GM23248 (cell line): ENCODE measurements around the gene ARMC7. TPM values are rescaled to one million over a fixed set of nuclear protein-coding genes. Genes with fewer than 3 reads are reported as not detected.
"Not testable (repeated sequence)": the region's sequence is repeated elsewhere in the genome, so short reads cannot be mapped to it uniquely, and the experiment has no call there.

Experiments
- DNase-seq: peaks from one replicate; pipeline ENCODE4 v3.0.0-alpha.2; 2015
- H2AFZ ChIP-seq: fragments of 200-600 bp; sonication (generic); 2 replicates; pipeline ENCODE4 v1.6.1; 2016; ENCODE audit warnings: antibody characterized with exemption
- H3F3A ChIP-seq: fragments of 200-600 bp; sonication (generic); 2 replicates; pipeline ENCODE4 v1.6.1; 2016; ENCODE audit warnings: mild to moderate bottlenecking, antibody characterized with exemption, mixed run types; ENCODE audit not compliant: insufficient read depth
- H3K27ac ChIP-seq: fragments of 200-600 bp; sonication (generic); 2 replicates; pipeline ENCODE4 v1.5.1; 2016; ENCODE audit warnings: mild to moderate bottlenecking
- H3K27me3 ChIP-seq: fragments of 200-600 bp; sonication (generic); replicated peaks from 2 replicates; pipeline ENCODE4 v1.6.1; 2016; ENCODE audit warnings: mild to moderate bottlenecking; ENCODE audit not compliant: insufficient read depth
- H3K36me3 ChIP-seq: fragments of 200-600 bp; sonication (generic); 2 replicates; pipeline ENCODE4 v1.6.1; 2016; ENCODE audit warnings: low read depth, mild to moderate bottlenecking
- H3K4me1 ChIP-seq: fragments of 200-600 bp; sonication (generic); 2 replicates; pipeline ENCODE4 v1.6.1; 2016; ENCODE audit warnings: mild to moderate bottlenecking; ENCODE audit not compliant: insufficient read depth
- H3K4me2 ChIP-seq: fragments of 200-600 bp; sonication (generic); one replicate; pipeline ENCODE4 v1.6.1; 2016; ENCODE audit warnings: mild to moderate bottlenecking; ENCODE audit not compliant: unreplicated experiment
- H3K4me3 ChIP-seq: fragments of 200-600 bp; sonication (generic); 2 replicates; pipeline ENCODE4 v1.5.1; 2016; ENCODE audit warnings: mild to moderate bottlenecking
- H3K79me2 ChIP-seq: fragments of 200-600 bp; sonication (generic); 2 replicates; pipeline ENCODE4 v1.6.1; 2016; ENCODE audit warnings: mild to moderate bottlenecking; ENCODE audit not compliant: insufficient read depth
- H3K9ac ChIP-seq: fragments of 200-600 bp; sonication (generic); 2 replicates; pipeline ENCODE4 v1.6.1; 2016; ENCODE audit warnings: mild to moderate bottlenecking
- H3K9me2 ChIP-seq: fragments of 200-600 bp; sonication (generic); 2 replicates; pipeline ENCODE4 v1.6.1; 2016; ENCODE audit warnings: mixed run types, mild to moderate bottlenecking, moderate library complexity; ENCODE audit not compliant: insufficient read depth
- H3K9me3 ChIP-seq: fragments of 200-600 bp; sonication (generic); one replicate; pipeline ENCODE4 v1.6.1; 2017; ENCODE audit warnings: low read depth
- H4K20me1 ChIP-seq: fragments of 200-600 bp; sonication (generic); 2 replicates; pipeline ENCODE4 v1.6.0; 2016; ENCODE audit not compliant: insufficient read depth
- EZH2 ChIP-seq: fragments of 200-600 bp; sonication (generic); IDR thresholded peaks from 2 replicates; pipeline ENCODE4 v1.6.1; 2018; ENCODE audit warnings: antibody characterized with exemption, mild to moderate bottlenecking; ENCODE audit not compliant: insufficient read depth, poor library complexity, severe bottlenecking
- EZH2phosphoT487 ChIP-seq: fragments of 200-600 bp; sonication (generic); IDR thresholded peaks from 2 replicates; pipeline ENCODE4 v1.6.1; 2018; ENCODE audit warnings: antibody characterized with exemption, moderate library complexity, mild to moderate bottlenecking, low read depth; ENCODE audit not compliant: insufficient read depth
- WGBS, 2 experiments: methylation state at CpG; one replicate each; pipeline ENCODE4 v1.1.6; 2015 to 2017; ENCODE audit warnings: low lambda C conversion rate in 2 of 2, low coverage in 1 of 2; ENCODE audit errors: missing lambda C conversion rate in 2 of 2; 5-methylcytosine and 5-hydroxymethylcytosine counted together
- in situ Hi-C: fragments of 300-500 bp; cut with MboI; formaldehyde crosslinking; loops from 2 replicates; pipeline ENCODE4 v1.15.0; 2020
- polyA plus RNA-seq: library from polyadenylated mRNA; unstranded; fragments of >200 nt; fragmentation: Nextera tagmentation; extraction: Ambion mirVana; gene quantifications from 2 replicates; pipeline ENCODE4 v1.2.1, GENCODE V29; 2016
- total RNA-seq: library from RNA; depleted of rRNA; stranded (reverse); fragments of >200 nt; shearing (Covaris generic); gene quantifications from 2 replicates; pipeline ENCODE4 v1.2.3, GENCODE V29; 2014

ARMC7 gene
- total and polyA plus RNA-seq, 2 experiments from 2014 or later = 1.3 to 9.8 TPM

- DNase-seq = peak; percentile 52
- Histone ChIP-seq H3K36me3 (no peaks in the 10 kb centered on the region), H3K27me3 (no peaks in the 10 kb centered on the region), H3K79me2 (no peaks in the 10 kb centered on the region), H3K9ac (no peak overlapping the region), H3K4me2 (no peak overlapping the region), H3F3A (peaks cover 36% of the 10 kb centered on the region), H4K20me1 (no peaks in the 10 kb centered on the region), H3K9me2 (no peaks in the 10 kb centered on the region), H2AFZ (no peak overlapping the region), H3K27ac (peak overlapping the region; percentile 28), H3K4me1 (peaks cover 9% of the 10 kb centered on the region; the same call in 1 of the 2 replicates), H3K4me3 (no peak overlapping the region), H3K9me3 (no peaks in the 10 kb centered on the region)
- TF ChIP-seq EZH2 (no peak), EZH2phosphoT487 (no peak)
- WGBS, 2 experiments = 85 to 90% methylated on average over 4 of the region's 4 CpGs
- in situ Hi-C loops = no loop called here
These were observed 49.6 kb downstream of the ARMC7 start for GRCh38 chr17:75159196-75160031.

- WGBS, 2 experiments = 96 to 98% methylated on average over 5 of the region's 5 CpGs
- Histone ChIP-seq H3F3A (peaks cover 31% of the 10 kb centered on the region; the same call in 1 of the 2 replicates), H2AFZ (no peak overlapping the region), H4K20me1 (no peaks in the 10 kb centered on the region), H3K9me3 (no peaks in the 10 kb centered on the region), H3K4me2 (no peak overlapping the region), H3K27me3 (no peaks in the 10 kb centered on the region), H3K27ac (no peak overlapping the region), H3K36me3 (no peaks in the 10 kb centered on the region), H3K9ac (no peak overlapping the region), H3K4me1 (peaks cover 9% of the 10 kb centered on the region; the same call in 1 of the 2 replicates), H3K9me2 (no peaks in the 10 kb centered on the region), H3K79me2 (no peaks in the 10 kb centered on the region), H3K4me3 (no peak overlapping the region)
- in situ Hi-C loops = no loop called here
- no peak for TF ChIP-seq EZH2
- no peak for TF ChIP-seq EZH2phosphoT487
- no peak for DNase-seq
These were observed 50.4 kb downstream of the ARMC7 start for GRCh38 chr17:75160211-75160610.

GRCh38 chr17:75163074-75163473 is 53.3 kb downstream of the ARMC7 start:
- no peaks in the 10 kb centered on the region for H4K20me1 ChIP-seq
- no peak overlapping the region for H2AFZ ChIP-seq
- no peaks in the 10 kb centered on the region for H3K9me3 ChIP-seq
- no peaks in the 10 kb centered on the region for H3K27me3 ChIP-seq
- TF ChIP-seq EZH2phosphoT487 (no peak), EZH2 (no peak)
- H3K4me2 ChIP-seq = no peak overlapping the region
- peaks cover 9% of the 10 kb centered on the region; the same call in 1 of the 2 replicates for H3K4me1 ChIP-seq
- 98 to 100% methylated on average over 5 of the region's 5 CpGs for WGBS, 2 experiments
- no peak overlapping the region for H3K9ac ChIP-seq
- peaks cover 31% of the 10 kb centered on the region; the same call in 1 of the 2 replicates for H3F3A ChIP-seq
- in situ Hi-C loops = no loop called here
- DNase-seq = no peak
- peaks cover 19% of the 10 kb centered on the region; the same call in 1 of the 2 replicates for H3K36me3 ChIP-seq
- peaks cover 16% of the 10 kb centered on the region; the same call in 1 of the 2 replicates for H3K79me2 ChIP-seq
- H3K27ac ChIP-seq = no peak overlapping the region
- no peak overlapping the region for H3K4me3 ChIP-seq
- no peaks in the 10 kb centered on the region for H3K9me2 ChIP-seq

- H3K9me3 ChIP-seq, H4K20me1 ChIP-seq, DNase-seq, H3K4me1 ChIP-seq, H3K9me2 ChIP-seq, H3K9ac ChIP-seq, in situ Hi-C loops, H3K27me3 ChIP-seq, H3K4me2 ChIP-seq, H2AFZ ChIP-seq, H3K4me3 ChIP-seq: not testable (repeated sequence)
- Histone ChIP-seq H3F3A (peaks cover 24% of the 10 kb centered on the region; the same call in 1 of the 2 replicates), H3K27ac (peak overlapping the region; percentile 60), H3K79me2 (peaks cover 30% of the 10 kb centered on the region), H3K36me3 (peaks cover 22% of the 10 kb centered on the region; the same call in 1 of the 2 replicates)
- WGBS, 2 experiments = 89 to 90% methylated on average over 15 of the region's 15 CpGs
These were observed 54.8 kb downstream of the ARMC7 start for GRCh38 chr17:75164606-75165005.
